ELR (cell line): ENCODE measurements around the gene SRD5A1.
A peak's percentile ranks its signal among the peaks of the same experiment; 100 is the strongest.

Experiments used
- DNase-seq: peaks from one replicate; pipeline ENCODE4 v3.0.0-alpha.2; 2015; ENCODE audit warnings: low read depth

Gene SRD5A1

DNA sequence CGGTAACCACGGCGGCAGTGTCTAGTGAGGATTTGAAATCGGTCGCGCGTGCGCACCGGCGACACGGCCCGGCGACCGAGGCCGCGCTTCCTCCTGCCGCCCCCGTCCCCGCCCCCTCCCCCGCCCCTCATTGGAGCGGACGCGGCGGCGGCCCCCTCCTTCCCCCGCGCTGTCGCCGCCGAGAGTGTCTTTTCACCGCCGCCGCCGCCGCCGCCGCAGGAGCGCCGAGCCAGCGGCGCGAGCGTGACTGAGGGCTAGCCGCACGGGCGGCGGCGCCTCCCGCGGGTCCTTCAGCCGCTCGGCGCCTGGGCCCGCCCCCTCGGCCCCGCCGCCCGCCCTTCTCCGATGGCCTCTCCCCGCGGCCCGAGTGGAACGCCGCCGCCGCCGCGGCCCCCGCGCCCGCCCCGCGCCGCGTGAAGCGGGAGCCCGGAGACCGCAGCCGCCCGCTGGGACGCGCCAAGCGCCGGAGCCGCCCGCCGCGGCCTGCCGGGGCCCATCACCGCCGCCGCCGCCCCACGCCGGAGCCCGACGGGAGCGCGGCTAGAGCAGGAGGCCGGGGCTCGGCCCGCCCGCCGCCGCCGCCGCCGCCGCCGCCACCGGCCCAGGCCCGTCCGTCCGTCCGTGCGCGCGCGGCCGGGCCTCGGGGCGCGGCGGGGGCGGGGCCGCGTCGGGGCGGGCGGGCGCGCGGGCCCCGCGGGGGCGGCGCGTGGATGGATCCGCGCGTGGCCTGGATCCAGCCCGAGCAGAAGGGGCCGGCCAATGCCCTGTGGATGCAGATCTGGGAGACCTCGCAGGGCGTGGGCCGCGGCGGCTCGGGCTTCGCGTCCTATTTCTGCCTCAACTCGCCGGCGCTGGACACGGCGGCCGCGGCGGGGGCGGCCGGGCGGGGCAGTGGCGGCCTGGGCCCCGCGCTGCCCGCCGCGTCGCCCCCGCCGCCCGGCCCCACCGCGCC lies 80.3 kb downstream of the SRD5A1 start, which contains the start of gene TENT4A:
TENT4A (plus strand) TSS at position 159 of the 952 bp plus-strand sequence; CDS start at position 711, 552 bp downstream.
- DNase-seq: peak; percentile 38

DNA sequence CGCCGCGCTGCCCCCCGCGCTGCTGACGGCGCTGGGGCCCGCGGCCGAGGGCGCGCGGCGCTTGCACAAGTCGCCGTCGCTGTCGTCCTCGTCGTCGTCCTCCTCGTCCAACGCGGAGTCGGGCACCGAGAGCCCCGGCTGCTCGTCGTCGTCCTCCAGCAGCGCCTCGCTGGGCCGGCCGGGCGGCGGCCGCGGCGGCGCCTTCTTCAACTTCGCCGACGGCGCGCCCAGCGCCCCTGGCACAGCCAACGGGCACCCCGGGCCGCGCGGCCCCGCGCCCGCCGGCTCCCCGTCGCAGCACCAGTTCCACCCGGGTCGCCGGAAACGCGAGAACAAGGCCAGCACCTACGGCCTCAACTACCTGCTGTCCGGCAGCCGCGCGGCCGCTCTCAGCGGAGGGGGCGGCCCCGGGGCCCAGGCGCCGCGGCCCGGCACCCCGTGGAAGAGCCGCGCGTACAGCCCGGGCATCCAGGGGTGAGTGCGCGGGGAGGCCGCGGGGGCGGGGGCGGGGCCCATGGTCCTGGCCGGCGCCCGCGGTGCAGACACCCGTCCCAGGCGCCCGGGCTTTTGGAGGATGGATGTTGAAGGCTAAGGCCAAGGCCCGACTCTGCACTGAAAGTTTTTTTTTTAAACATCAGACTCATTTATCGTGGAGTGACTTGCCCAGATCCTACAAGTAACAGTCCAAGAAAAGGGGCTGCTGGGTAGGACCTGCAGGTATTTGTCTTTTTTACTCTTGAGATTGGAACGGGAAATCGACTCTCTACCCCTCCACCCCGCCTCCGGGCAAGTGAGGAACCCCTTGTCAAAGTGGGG lies 81.2 kb downstream of the SRD5A1 start:
- peak; percentile 47 for DNase-seq

DNA sequence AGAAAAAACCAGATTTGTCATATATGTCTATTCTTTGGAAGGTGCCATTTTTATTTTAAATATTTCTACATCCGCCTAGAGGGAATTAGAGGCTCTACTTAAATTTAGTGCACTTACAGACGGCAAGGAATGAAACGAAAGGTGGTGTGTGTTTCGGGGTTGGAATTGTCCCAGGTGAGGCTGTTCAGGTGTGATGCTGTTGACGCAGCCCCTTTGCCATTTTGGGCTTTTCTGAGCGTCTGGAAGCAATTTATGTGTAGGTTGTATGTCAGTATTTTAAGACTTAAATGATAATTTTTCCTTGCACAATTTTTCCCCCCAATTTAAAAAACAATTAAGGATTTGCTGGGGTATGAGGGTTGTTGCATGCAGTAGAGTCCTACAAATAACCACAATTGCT lies 82.0 kb downstream of the SRD5A1 start:
- DNase-seq: no peak

DNA sequence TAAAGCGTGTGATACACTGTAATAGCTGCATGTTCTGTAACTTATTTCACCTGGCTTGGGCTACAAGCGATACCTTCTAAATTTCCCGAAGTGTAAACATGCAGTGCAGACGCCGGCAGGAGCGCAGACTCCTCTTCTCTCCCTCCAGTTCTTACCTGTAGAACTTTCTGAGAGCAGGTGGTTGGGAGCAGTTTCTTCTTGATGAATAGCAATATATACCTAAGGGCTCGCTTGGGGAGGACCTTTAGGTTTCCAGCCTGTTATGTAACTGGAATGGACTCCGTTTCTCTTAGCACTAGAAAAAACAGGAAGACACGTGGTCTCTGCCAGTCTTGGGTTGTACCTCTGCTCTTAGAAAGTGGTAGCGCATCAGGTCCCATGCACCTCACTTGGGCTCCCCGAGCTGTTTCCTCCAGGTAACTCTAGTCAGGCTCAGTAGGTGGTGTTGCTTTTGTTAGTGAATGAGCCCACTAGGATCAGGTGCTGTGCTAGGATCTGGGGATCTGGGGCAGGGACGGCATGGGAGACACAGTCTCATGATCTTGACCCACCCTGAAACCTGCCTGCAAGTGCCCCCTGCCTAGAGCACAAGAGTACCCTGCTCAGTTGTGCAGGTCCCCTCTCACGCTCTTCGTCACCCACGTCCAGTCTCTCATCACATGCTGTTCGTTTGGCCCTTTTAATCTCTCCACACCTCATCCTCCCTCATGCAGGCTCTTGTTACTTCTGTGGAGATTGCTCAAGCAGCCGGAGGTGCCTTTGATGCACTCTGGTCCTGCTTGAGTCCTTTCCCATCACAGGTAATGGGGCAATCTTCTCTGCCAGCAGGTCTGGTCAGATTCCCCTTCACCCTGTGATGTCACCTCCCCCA lies 82.8 kb downstream of the SRD5A1 start:
- no peak for DNase-seq

DNA sequence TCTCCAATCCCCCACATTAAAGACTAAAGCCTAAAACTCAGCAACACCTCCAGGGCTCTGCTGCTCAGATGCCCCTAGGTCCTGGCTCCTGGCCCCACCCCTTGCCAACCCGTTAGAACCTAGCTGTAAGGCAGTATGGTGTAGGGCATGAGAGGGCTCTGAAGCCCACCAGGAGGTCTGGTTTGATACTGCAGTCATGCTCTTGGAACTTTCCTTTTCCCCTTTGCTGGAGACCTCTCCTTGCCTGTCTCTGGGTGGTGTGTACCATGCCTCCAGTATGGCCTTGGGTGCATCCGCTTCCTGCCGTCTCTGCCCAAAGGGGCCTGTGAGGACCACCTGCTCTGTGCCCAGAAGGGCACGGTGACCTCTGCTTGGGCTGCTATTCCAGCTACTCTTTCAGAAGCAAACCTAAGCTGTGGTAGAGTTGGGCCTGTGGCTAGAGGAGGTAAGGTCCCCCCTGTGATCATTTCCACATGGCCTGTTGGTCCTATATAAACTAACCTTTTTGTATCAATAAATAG lies 83.4 kb downstream of the SRD5A1 start:
- no peak for DNase-seq

DNA sequence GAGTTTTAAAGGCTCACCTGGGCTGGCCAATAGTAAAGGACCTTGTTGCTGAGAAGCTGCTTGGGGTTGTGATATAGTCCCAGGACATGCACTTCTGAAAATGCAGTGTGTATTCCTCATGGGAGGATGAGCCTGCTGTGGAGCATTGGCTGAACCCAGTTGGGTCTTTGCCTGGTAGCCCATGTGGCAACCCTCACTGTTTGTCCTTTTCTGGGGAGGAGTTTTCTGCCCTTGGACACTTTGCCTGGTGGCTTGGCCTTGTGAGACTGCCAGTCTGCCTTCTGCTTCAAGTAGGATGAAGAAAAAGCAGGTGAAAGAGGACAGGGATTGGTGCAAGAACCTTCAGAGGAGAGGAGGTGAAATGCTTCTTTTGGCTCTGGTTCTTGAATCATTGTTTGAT lies 84.0 kb downstream of the SRD5A1 start:
- DNase-seq: no peak

DNA sequence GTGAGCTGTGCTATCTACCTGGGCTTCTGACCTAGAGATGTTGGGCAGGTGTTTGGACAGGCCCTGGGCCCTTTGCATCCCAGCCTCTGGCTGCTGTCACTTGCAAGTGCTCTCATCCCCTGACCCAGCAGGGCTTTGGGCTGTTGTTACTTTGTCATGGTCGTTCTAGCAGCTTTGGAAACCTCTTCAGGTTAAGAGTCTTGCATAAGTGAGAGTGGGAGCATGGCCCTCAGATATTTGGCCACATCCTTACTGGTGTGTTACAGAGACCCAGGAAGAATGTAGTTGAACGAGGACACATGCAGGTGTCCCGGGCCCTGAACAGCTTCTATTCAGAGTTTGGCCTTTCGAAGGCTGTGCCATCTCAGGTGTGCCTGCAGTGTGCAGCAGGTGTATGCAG lies 84.4 kb downstream of the SRD5A1 start:
- no peak for DNase-seq

DNA sequence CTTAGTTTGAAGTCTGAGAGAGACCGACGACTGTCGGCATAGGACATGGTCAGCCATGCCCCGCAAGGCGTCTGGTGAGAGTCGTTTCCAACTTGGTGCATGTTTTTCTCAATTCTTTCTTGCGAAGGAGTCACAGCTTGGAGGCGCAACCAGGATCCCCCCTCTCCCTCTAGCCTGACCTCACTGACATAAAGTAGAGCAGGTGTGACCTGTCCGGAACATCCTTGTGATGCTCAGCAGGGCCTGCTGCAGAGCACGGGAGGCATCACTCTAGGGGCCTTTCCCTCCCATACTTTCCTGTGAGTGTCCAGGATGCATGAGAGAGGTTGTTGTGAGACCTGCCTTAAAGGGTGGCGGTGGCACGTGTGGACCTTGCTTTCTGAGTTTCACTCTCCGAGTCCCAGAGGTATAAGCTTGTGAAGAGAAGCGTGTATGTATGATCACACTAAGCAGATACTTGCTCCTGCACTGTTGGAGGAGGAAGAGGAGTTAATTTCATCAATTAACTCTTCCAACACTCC lies 85.0 kb downstream of the SRD5A1 start:
- no peak for DNase-seq

DNA sequence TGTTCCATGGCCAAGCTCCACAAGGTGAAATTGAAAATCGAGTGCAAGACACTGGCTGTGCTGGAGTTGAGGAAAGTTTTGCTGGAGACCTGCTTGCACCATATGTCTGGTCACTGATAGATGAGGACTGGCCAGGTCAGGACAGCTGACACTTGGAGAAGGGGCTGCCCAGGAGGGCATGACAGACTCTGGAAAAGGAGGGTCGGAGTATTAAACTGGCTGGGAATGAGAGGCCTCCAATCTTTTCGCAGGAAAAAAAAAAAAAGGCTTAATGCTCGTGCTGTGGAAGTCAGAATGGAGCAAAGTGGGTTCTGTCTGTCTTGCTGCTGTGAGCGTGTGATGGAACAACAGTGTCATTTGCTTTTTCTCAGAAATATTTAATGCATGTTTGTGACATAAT lies 85.5 kb downstream of the SRD5A1 start:
- DNase-seq: no peak

DNA sequence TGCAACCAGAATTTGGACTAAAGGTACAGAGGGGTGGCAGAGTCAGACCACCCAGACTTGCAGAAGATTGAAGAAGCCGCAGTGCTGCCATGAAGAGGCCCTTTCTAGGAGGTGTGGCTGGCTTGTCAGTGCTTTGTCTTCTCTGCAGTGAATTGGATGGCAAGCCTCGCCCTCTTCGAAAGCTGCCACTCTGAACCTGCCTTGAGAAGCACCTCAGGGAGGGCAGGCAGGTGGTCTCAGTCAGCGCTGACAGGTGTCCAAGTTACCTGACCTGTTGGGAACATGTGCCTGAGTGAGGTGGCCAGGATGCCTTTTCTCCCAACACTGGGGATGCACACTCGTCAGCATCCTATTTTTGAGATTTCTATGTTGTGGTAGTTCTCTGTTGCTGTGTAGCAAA lies 86.2 kb downstream of the SRD5A1 start:
- DNase-seq: no peak

DNA sequence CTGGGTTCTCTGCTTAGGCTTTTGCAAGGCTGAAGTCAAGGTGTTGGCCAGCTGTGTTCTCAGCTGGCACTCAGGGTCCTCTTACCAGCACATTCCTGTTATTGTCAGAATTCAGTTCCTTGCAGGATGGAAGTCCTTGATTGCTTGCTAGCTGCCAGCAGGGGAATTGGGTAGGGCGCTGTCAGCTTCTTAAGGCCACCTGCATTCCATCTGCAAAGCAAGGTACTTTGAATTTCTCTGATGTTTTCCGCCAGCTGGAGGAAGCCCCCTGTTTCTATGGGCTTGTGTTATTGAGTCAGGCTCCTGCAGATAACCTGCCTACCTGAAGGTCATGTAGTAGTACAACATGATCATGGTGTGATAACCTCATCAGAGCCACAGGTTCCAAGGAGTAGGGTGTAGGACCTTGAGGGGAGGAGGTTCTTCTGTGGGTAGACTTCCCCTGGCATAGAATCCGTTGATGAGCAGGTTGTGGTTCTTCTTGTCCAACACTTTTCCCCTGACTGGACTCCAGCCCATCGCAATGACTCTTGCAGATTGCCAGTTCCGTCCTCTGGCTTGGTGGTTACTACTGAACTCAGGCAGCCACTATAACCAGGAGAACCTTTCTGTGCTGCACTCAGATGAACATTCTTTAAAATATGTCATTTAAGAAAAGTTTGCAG lies 86.8 kb downstream of the SRD5A1 start:
- no peak for DNase-seq

DNA sequence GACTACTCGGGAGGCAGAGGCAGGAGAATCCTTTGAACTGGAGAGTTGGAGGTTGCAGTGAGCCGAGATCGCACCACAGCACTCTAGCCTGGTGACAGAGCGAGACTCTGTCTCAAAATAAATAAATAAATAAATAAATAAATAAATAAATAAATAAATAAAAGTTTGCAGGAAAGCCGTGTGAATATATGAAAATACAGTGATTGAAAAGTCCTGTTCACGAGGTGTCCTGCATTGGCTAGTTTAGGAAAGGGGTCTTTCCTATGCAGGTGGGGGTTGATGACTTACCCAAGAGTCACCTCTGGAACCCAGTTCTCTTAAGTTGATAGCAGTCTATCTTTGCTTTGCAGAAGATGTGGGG lies 87.3 kb downstream of the SRD5A1 start:
- no peak for DNase-seq

DNA sequence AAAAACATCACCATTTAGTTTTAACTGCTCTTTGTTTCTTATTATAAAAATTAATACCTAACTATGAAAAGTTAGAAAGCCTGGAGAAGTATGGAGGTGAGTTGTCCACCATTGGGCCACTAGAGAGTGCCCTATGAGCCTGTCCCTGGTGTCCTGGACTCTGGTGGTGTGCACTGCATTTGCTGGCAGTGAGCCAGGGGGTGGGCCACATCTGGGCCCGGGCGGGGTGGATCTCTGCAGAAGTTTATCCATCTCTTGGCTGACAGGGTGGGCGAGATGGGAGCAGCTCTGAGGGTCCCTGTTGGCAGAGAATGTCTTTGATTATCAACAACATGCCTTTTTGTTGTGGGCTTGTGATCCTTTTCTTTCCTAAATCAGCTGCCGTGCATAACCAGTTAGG lies 88.2 kb downstream of the SRD5A1 start:
- DNase-seq: no peak

DNA sequence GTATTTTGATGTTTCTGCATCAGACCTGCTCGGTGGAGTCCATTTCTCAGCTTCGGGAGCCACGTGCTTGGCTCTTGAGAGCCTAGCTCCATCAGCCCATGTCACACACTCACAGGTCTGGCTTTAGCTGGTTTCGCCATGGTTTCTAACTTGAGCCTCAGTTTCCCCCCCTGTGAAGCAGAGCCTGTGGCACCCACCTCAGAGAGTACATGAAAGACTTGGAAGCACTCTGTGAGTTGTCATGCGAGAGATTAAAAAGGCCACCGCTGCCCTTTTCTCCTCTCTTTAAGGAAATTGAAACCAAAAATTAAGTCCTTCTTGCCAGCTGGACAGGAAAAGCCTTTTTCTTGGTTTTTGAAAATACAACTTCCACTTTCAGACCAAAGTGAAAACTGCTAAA lies 88.8 kb downstream of the SRD5A1 start:
- DNase-seq: no peak

DNA sequence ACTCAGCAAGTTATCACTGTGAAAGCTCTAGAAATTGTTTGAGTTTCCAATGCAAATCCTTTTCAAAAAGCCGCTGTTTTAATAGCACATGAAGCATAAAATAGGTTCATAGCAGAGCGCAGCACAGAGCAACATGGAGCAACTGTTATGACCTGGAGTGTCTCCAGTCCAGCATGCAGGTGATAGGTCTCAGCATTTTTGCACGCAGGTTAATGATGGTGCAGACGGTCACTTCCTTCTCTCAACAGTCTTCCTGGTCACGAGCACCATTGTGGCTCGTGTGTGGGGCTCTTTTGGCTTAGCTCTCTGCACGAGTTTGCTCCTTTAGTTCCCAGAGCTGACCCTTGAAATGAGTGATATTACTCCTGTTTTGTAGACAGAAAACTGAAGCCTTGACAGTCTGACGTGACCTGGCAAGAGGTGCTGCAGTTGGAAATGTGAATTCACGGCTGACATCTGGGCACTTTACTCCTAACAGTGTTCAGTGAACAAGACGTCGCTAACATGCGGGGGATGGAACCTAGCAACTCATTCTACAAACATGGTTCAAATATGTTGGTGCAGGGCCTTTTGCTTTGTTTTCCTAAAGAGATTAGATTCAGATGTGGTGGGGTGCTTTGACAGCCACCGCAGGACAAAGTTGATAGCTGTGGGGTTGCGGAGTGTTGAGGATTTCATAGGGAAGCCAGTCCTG lies 90.0 kb downstream of the SRD5A1 start:
- DNase-seq: no peak

DNA sequence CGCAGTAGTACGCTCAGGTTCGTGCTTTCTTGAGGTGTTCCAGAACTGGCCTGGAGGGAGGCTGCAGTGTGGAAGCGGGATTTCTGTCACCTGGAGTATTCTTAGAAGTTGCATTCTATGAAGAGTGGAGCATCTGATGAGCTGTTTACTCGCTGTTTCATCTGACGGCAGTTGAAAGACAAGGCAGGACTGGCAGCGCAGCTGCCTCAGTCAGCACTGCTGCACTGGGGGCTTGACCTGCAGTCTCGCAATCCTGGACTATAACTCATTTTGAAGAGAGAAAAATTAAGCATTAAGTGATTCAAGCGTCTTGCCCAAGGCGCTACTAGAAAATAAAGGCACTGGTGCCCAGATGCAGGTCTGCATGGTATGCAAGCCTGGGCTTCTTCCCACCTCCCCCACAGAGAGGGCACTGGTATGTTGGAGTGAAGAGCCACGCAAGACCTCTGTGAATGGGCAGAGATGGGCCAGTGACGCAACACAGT lies 90.6 kb downstream of the SRD5A1 start:
- no peak for DNase-seq
